ENCODE measurements around the gene B3GAT1. TPM values are rescaled to one million over a fixed set of nuclear protein-coding genes. Genes with fewer than 3 reads are reported as not detected.

Gene B3GAT1
- total RNA-seq, 1 donor from 2014 or later = 1.2 TPM

- intact Hi-C loops (cut with micrococcal nuclease) = no loop called here
These were observed 30.2 kb upstream of the B3GAT1 start for GRCh38 chr11:134442246-134442645.

- intact Hi-C loops (cut with micrococcal nuclease) = no loop called here
These were observed 29.7 kb upstream of the B3GAT1 start for GRCh38 chr11:134441706-134442105.

- intact Hi-C loops (cut with micrococcal nuclease) = no loop called here
These were observed 29.2 kb upstream of the B3GAT1 start for GRCh38 chr11:134441281-134441680.

- intact Hi-C loops (cut with micrococcal nuclease) = no loop called here
These were observed 28.8 kb upstream of the B3GAT1 start for GRCh38 chr11:134440851-134441250.

- intact Hi-C loops (cut with micrococcal nuclease) = no loop called here
These were observed 26.8 kb upstream of the B3GAT1 start for GRCh38 chr11:134438542-134439537.

- intact Hi-C loops (cut with micrococcal nuclease) = no loop called here
These were observed 25.8 kb upstream of the B3GAT1 start for GRCh38 chr11:134437821-134438220.

DNA sequence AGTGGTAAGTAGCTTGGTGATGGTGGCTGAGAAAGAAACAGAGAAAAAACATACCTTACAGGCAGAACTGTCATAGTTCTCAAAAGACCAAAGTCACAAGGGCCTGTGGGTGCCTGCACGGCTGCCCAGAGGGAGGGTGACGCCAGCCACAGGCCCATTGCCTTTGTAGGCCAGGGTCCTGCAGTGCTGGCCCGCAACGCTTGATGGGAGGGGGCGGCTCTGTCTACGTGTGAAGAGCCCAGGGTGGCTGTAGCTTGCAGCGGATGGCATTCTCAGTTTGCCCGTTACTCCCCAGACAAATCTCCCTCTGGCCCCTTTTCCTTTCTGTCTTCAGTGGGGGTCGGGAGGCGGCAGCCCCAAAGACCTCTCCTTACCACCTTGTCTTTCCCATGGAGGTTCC is 24.7 kb upstream of the B3GAT1 start:
- intact Hi-C loops (cut with micrococcal nuclease) = no loop called here

DNA sequence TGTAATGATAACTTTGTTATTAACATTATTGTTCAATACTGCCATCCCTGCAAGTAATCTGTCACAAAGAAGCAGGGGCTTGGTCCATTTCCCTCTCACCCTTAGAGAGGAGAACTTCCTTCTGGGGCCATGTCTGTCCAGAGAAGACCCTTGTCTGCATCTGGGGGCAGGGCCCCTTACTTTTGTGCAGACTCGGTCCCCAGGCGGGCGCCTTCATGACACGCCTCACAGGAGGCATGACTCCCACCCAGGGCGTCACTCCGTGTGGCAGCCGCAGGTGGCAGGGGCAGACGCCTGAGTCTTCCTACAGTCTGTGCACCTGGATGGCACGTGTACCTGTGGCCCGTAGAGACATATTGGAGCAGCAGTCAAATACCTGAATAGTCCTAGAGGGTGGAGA is 21.8 kb upstream of the B3GAT1 start:
- intact Hi-C loops (cut with micrococcal nuclease) = no loop called here

DNA sequence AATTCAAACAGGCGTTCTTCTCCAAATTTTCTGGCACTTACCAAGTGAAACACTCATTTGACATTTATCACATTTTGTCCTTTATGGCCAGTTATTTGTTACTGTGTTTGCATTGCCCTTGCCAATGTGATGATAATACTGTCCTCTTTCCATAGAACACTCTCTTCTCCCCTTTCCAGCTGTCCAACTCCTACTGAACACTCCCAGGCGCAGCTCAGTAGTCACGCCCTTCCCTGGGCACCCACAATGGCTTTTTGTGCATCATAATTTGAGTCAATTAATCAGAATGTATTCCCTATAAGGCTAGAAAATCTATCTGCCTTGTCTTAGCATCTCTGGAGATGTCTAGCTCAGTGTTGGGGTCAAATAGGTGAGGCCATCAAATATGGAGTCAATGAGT is 21.2 kb upstream of the B3GAT1 start:
- intact Hi-C loops (cut with micrococcal nuclease) = no loop called here

- intact Hi-C loops (cut with micrococcal nuclease) = no loop called here
These were observed 20.7 kb upstream of the B3GAT1 start for GRCh38 chr11:134432776-134433175.

GRCh38 chr11:134429106-134429505 is 17.1 kb upstream of the B3GAT1 start:
- intact Hi-C loops (cut with micrococcal nuclease) = no loop called here

DNA sequence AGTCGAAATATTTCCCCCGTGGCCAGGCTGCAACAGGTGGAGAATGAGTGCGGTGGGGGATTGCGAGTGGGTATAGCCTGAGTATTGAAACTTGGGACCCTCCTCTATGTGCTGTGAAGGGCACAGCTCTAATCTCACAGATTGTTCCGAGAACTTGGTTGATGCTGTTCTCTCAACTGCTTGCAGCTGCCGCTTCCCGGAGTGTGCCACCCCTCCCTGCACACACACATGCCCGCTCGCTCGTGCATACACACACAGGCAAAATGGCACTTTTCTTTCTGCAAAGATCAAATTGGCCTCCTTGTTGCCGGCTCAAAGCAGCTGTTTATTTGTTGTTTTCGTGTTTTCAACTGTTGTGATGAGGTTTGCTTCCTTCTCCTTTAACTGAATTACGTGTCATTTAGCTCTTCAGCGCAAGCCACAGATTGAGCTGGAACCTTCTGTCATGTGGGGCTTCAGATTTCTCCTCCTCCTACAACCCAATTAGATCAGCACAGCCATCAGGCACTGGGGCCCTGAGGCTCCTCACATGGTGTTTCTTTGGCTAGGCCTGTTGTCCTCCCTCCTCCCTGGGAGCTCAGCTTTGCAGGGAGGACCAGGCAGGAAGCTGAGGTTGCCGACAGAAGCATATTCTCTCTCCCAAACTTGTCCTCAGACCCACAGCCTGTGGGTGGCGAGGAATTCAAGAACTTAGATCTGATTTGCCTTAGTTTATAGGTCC is 13.9 kb upstream of the B3GAT1 start:
- intact Hi-C loops (cut with micrococcal nuclease) = no loop called here

DNA sequence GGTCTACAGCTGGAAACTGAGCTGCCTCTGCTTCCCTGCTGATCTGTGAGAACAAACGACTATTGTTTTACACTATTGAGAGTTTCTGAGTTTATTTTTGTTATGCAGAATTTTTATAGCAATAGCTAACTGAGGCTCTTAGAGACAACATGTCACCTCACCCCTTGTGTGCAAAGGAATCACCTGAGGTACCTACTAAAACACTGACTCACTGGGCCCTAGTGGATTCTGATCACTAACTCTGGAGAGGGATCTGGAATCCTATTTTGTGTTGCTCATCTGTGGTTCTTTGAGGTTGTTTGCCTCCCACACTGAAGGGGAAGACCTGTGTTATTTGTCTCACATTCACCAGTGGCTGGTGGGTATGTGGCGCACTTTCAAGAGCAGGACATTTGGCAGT is 13.4 kb upstream of the B3GAT1 start:
- intact Hi-C loops (cut with micrococcal nuclease) = no loop called here

DNA sequence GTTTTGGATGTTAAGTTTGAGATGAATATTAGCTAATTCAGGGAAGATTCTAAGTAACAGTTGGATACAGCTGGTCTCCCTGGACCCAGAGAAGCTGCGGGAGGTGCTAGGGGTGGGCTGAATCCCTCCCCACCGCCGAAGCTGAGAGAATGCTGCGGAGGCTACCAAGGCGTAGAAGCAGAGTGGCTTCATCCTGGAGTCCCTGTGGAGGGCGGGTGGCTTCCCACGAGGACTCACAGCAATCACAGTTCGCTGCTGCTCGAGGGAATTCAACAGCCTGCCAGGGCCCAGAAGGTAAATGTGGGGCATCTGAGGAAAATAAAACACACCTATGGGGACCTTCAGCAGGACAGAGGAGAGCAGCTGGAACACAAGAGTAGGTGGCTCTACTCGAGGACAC is 11.1 kb upstream of the B3GAT1 start:
- intact Hi-C loops (cut with micrococcal nuclease) = no loop called here

DNA sequence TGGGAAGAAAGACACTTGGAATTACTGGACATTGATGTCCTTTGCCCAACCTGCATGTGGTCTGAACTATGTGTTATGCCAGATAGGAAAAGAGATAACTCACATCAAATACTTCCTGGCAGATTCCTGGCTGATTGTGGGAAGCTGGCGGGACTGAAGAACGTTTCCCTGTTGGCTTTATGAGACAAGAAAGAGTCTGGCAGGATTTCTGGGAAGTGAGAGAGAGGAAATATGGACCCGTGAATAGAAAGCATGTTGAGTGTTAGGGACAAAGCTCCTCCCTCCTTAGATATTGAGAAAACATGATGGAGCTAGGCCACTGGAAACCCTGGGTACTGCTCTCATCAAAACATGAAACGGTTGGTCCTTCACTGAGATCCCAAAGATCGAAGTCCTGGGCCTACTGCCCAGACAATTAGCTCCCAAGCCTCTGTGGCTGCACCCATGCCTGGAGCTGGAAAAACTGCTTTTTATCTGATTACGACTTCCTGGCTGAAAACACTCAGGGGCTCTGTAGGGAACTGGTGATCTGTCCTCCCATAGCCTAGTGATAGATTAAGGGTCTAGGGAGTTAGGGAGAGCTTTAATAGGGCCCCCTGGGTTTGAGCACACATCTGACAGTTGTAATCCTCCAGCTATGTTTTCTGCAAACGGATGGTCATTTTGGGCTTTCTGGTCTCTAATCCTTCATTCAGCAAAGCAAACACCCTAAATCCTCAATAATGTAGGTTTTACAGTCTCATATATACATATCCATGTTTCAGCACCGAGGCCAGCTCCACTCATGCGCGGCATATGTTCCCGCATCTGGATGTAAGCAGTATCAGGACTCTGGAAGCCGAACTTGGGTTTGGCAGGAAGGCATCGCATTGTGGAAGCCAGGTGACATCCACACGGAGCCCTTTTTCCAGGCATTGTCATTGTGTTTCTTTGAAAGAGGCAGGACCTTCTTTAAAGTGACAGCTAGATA is 6.1 kb upstream of the B3GAT1 start:
- intact Hi-C loops (cut with micrococcal nuclease) = no loop called here

DNA sequence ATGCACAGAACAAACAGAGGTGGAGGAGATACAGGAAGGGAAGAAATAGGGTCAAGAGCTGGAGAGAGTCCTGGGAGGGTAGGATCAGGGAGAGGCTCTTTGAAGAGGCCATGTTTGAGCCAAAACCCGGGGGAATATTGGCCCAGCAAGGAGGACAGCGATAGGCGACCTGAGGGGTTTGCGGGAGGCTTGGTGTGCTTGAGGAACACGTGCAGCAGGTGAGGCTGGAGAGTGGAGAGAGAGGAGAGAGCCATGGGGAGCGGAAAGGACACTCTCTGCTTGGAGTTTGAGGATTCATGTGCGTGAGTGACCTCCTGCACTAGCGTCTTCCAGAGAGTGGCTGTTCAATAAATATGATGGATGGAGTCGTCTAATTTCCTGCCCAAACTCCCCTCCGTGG is 4.7 kb upstream of the B3GAT1 start:
- intact Hi-C loops (cut with micrococcal nuclease) = no loop called here

GRCh38 chr11:134414766-134415765 is 3.0 kb upstream of the B3GAT1 start:
- intact Hi-C loops (cut with micrococcal nuclease) = loop anchor here (5.0 kb wide), 1 partner anchor 138 kb away; the partner anchor contains the start of gene GLB1L3

DNA sequence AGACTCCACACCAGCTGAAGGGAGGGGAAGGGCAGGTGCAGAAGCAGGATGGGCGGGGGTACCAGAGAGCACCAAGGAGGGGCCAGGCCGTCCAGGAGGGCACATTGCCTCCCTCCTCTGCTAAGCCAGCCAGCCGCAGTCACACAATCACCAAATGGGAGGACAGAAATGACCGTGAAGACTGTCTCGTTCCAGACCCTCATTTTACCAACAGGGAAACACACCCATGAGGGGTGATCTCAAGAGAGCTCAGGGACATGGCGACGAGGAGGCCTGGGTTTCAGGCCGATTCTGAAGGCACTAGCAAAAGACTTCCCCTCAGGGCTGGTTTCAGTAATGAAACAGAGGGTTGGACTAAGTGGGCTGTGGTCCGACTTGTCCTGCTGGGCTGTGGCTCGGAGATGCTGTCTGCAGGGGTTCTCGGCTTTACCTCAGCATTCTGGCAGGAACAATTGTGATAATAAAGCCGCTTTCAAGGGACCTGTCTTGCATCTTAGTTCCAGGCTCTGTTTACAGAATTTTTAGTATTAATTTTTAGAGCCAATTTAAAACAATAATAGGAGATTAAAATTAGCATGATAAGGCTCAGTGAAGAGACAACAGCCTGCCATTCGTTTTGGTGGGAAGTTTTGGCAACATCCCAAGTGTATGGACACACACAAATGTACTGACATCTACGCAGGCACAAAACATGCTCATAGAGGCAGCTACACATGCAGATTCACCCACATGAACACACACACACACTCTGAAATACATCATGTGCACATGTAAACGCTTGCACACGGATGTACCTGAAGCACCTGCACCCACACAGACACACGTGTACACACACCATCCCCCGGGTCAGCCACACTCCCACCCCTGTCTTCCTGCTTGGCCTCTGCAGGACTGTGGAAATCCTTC is 2.0 kb upstream of the B3GAT1 start:
- intact Hi-C loops (cut with micrococcal nuclease) = loop anchor here (5.0 kb wide), 1 partner anchor 137 kb away; the partner anchor contains the start of gene GLB1L3

Measured in T-helper 1 cell treated with Interleukin-12 subunit alpha and Interleukin-12 subunit beta and Interleukin-4 antibody, amounts not matched to agents 30 ng/mL and 1 ng/mL, for 36 hours (primary cell).